Measurements from ENCODE around the gene KLHL4.
"Not testable (repeated sequence)": the region's sequence is repeated elsewhere in the genome, so short reads cannot be mapped to it uniquely, and the experiment has no call there.

The KLHL4 gene

DNA sequence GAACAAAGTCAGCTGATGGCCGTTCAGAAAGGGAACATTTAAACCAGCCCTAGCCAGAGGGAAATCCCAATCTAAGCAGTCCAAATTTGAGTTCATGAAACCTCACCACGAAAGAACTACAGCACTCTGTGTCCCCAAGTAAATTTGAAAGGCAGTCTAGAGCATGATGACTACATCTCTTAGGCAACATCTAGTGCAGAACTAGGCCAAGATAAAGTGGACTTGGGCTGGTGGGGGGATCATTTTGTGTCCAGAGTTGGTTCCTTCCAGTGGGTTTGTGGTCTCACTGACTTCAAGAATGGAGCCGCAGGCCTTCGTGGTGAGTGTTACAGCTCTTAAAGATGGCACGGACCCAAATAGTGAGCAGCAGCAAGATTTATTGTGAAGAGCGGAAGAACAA, 64.9 kb downstream of the KLHL4 start:
- H3K36me3 ChIP-seq (ENCODE audit: insufficient read depth, low read length) = no peaks in the 10 kb centered on the region
- H3K4me1 ChIP-seq (ENCODE audit: insufficient read depth, low read length) = peaks cover 10% of the 10 kb centered on the region
- no peaks in the 10 kb centered on the region for H3K9me3 ChIP-seq (ENCODE audit: control insufficient read depth, insufficient read depth, low read length)
- no peak overlapping the region for H3K9ac ChIP-seq (ENCODE audit: low read depth, low read length)

DNA sequence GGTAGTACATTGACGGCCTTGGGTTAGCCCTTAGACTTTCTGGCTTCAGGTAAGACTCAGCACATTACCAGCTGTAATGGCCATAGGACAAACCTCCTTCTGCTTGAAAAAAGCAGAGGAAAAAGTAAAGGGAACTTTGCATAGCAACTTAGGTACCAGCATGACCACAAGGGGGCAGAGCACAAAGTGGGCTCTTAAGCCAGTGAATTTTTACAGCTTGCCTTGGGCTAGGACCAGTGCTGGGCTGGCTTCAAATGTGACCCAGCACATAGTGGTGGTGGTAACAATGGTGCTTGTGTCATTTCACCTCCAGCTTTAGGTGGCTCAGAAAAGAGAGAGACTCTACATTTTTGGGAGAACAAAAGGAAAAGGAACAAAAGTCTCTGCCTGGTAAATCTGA, 66.1 kb downstream of the KLHL4 start:
- H3K4me1 ChIP-seq (ENCODE audit: insufficient read depth, low read length) = peaks cover 6% of the 10 kb centered on the region; the same call in 1 of the 2 replicates
- no peaks in the 10 kb centered on the region for H3K9me3 ChIP-seq (ENCODE audit: control insufficient read depth, insufficient read depth, low read length)
- H3K36me3 ChIP-seq (ENCODE audit: insufficient read depth, low read length) = no peaks in the 10 kb centered on the region
- no peak overlapping the region for H3K9ac ChIP-seq (ENCODE audit: low read depth, low read length)

DNA sequence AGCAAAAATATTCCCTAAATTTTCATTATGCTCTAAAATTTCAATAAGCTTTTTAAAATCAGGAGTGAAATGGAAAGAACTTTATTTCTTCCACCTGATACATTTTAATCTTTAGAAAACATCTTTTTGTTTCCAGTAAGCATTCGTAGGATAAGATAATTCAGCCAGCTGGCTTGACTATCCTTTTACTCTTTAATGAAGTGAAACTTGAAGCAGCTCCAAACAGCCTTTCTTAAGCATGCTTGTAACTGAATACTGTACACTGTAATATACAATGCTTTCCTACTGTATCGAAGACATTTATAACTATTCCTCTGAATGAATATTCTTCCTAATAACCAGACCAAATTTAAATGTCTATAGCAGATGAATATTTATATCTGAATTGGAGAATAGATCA, 98.8 kb downstream of the KLHL4 start:
- Histone ChIP-seq H3K9ac (ENCODE audit: low read depth, low read length) (no peak overlapping the region), H3K9me3 (ENCODE audit: control insufficient read depth, insufficient read depth, low read length) (no peaks in the 10 kb centered on the region), H3K4me1 (ENCODE audit: insufficient read depth, low read length) (no peaks in the 10 kb centered on the region), H3K36me3 (ENCODE audit: insufficient read depth, low read length) (peaks cover 3% of the 10 kb centered on the region; the same call in 1 of the 2 replicates)

DNA sequence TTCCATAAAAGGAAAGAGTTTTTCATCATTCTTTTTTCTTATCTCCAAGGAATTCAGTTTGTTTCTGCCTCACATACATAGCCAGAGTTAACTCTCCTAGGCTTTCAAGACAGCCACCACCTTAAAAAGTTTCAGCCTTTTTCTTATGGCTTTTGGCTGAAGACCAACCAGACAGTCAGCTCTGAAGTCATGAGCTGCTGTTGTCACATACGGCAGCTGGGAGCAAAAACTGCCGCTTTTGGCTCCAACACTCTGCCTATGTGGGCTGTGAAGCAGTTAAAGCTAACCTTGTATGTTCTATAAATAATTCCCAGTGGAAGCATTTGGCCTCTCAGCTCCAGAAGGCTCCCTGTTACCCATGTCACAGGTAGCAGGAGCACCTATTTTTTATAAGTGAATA, 104.1 kb downstream of the KLHL4 start:
- Histone ChIP-seq H3K9me3 (ENCODE audit: control insufficient read depth, insufficient read depth, low read length) (no peaks in the 10 kb centered on the region), H3K4me1 (ENCODE audit: insufficient read depth, low read length) (peaks cover 7% of the 10 kb centered on the region; the same call in 1 of the 2 replicates), H3K36me3 (ENCODE audit: insufficient read depth, low read length) (no peaks in the 10 kb centered on the region), H3K9ac (ENCODE audit: low read depth, low read length) (no peak overlapping the region)

- Histone ChIP-seq H3K9ac (ENCODE audit: low read depth, low read length) (no peak overlapping the region), H3K4me1 (ENCODE audit: insufficient read depth, low read length) (peaks cover 34% of the 10 kb centered on the region; the same call in 1 of the 2 replicates), H3K9me3 (ENCODE audit: control insufficient read depth, insufficient read depth, low read length) (no peaks in the 10 kb centered on the region), H3K36me3 (ENCODE audit: insufficient read depth, low read length) (no peaks in the 10 kb centered on the region)
Measured at GRCh38 chrX:87626996-87627395, 109.4 kb downstream of the KLHL4 start.

DNA sequence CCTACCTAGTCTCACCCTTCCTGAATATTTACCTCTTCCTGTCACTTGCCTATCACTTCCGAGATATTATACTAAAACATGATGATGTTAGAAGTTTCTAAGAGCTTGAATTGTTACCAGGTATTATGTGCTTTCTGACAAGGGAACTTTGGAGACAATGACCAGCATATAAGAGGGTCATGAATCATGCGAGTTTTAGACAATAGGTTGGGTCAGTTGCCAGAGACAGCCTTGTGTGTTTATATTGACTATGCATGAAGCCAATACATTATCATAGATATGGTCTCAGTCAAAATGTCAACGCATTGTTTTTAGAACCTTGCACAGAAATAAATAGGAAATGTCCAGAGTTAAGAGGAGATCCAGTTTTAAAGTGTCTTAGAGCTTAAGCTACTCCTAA, 116.8 kb downstream of the KLHL4 start:
- Histone ChIP-seq H3K36me3 (ENCODE audit: insufficient read depth, low read length) (no peaks in the 10 kb centered on the region), H3K9ac (ENCODE audit: low read depth, low read length) (no peak overlapping the region), H3K9me3 (ENCODE audit: control insufficient read depth, insufficient read depth, low read length) (peaks cover 5% of the 10 kb centered on the region), H3K4me1 (ENCODE audit: insufficient read depth, low read length) (peaks cover 26% of the 10 kb centered on the region)

DNA sequence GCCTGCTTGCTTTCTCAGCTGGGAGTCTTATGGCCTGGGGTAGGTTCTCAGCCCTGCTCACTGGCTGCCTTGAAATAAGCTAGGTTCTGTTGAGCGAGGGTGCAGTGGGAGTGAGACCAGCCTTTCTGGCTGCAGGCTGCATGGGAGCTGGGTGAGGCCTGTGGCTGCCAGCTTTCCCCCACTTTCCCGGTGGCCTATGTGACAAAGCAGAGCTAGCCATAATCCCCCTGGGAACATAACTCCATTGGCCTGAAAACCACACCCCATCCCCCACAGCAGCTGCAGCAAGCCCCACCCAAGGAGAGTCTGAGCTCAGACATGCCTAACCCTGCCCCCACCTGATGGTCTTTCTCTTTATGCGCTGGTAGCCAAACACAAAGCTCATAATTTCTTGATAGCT, 118.9 kb downstream of the KLHL4 start:
- peaks cover 20% of the 10 kb centered on the region for H3K4me1 ChIP-seq (ENCODE audit: insufficient read depth, low read length)
- H3K36me3 ChIP-seq (ENCODE audit: insufficient read depth, low read length) = no peaks in the 10 kb centered on the region; the same call in 1 of the 2 replicates
- no peak overlapping the region for H3K9ac ChIP-seq (ENCODE audit: low read depth, low read length)
- H3K9me3 ChIP-seq (ENCODE audit: control insufficient read depth, insufficient read depth, low read length) = peaks cover 5% of the 10 kb centered on the region

DNA sequence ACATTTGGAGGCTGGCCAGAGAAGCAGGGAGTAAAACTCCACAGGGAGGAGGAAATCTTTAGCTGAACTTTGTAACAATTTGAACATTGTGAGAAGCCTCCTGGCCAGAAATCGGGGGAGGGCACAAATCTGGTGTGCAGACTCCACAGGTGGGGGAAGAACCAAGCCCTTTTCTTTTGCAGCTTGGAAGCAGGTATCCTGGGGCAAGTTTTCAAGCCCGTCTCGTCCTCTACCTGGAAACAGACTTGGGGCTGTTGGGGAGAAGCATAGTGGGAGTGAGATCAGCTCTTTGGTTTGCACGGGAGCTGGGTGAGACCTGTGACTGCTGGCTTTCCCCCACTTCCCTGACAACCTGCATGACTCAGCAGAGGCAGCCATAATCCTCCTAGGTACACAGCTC, 123.8 kb downstream of the KLHL4 start:
- peaks cover 16% of the 10 kb centered on the region for H3K9me3 ChIP-seq (ENCODE audit: control insufficient read depth, insufficient read depth, low read length)
- not testable (repeated sequence) for H3K4me1 ChIP-seq (ENCODE audit: insufficient read depth, low read length); H3K36me3 ChIP-seq (ENCODE audit: insufficient read depth, low read length); H3K9ac ChIP-seq (ENCODE audit: low read depth, low read length)

GRCh38 chrX:87661761-87662160, 144.2 kb downstream of the KLHL4 start:
- no peaks in the 10 kb centered on the region for H3K36me3 ChIP-seq (ENCODE audit: insufficient read depth, low read length)
- H3K9me3 ChIP-seq (ENCODE audit: control insufficient read depth, insufficient read depth, low read length) = no peaks in the 10 kb centered on the region
- no peak overlapping the region for H3K9ac ChIP-seq (ENCODE audit: low read depth, low read length)
- H3K4me1 ChIP-seq (ENCODE audit: insufficient read depth, low read length) = peaks cover 11% of the 10 kb centered on the region

GRCh38 chrX:87663421-87663820, 145.8 kb downstream of the KLHL4 start:
- Histone ChIP-seq H3K9me3 (ENCODE audit: control insufficient read depth, insufficient read depth, low read length) (no peaks in the 10 kb centered on the region), H3K9ac (ENCODE audit: low read depth, low read length) (no peak overlapping the region), H3K36me3 (ENCODE audit: insufficient read depth, low read length) (no peaks in the 10 kb centered on the region), H3K4me1 (ENCODE audit: insufficient read depth, low read length) (peaks cover 16% of the 10 kb centered on the region)

DNA sequence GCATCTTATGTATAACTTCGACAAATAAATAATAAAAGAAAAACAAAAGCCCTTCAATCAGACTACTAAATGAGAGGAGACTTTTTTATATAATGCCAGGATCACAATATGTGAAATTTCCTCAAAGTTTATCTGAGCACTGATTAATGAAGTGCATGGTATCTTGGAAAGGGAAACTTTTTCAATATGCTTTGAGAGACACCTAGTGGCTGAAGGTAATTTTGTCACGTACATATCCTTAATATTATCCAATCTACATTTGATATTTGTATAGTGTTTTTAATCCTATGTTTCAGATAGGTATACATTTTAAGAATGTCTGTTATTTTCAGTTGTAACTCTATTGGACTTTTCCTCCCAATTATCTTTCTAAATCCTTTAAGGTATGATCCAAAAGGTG, 146.8 kb downstream of the KLHL4 start:
- no peaks in the 10 kb centered on the region for H3K9me3 ChIP-seq (ENCODE audit: control insufficient read depth, insufficient read depth, low read length)
- no peak overlapping the region for H3K9ac ChIP-seq (ENCODE audit: low read depth, low read length)
- H3K4me1 ChIP-seq (ENCODE audit: insufficient read depth, low read length) = peaks cover 18% of the 10 kb centered on the region
- H3K36me3 ChIP-seq (ENCODE audit: insufficient read depth, low read length) = no peaks in the 10 kb centered on the region

- Histone ChIP-seq H3K36me3 (ENCODE audit: insufficient read depth, low read length) (no peaks in the 10 kb centered on the region), H3K4me1 (ENCODE audit: insufficient read depth, low read length) (peaks cover 17% of the 10 kb centered on the region), H3K9ac (ENCODE audit: low read depth, low read length) (no peak overlapping the region), H3K9me3 (ENCODE audit: control insufficient read depth, insufficient read depth, low read length) (no peaks in the 10 kb centered on the region; the same call in 1 of the 2 replicates)
Measured at GRCh38 chrX:87679849-87680248, 162.2 kb downstream of the KLHL4 start.

GRCh38 chrX:87687703-87688102, 170.1 kb downstream of the KLHL4 start:
- peak overlapping the region; percentile 29; the same call in 1 of the 2 replicates for H3K9ac ChIP-seq (ENCODE audit: low read depth, low read length)
- 0 out of 2 replicates have a peak, but pooled peaks cover 2% of the 10 kb centered on the region for H3K36me3 ChIP-seq (ENCODE audit: insufficient read depth, low read length)
- peaks cover 11% of the 10 kb centered on the region for H3K4me1 ChIP-seq (ENCODE audit: insufficient read depth, low read length)
- H3K9me3 ChIP-seq (ENCODE audit: control insufficient read depth, insufficient read depth, low read length) = peaks cover 9% of the 10 kb centered on the region

GRCh38 chrX:87688113-87688748, 170.6 kb downstream of the KLHL4 start:
- not testable (repeated sequence) for H3K9me3 ChIP-seq (ENCODE audit: control insufficient read depth, insufficient read depth, low read length); H3K9ac ChIP-seq (ENCODE audit: low read depth, low read length); H3K36me3 ChIP-seq (ENCODE audit: insufficient read depth, low read length)
- peaks cover 11% of the 10 kb centered on the region for H3K4me1 ChIP-seq (ENCODE audit: insufficient read depth, low read length)

- H3K9me3 ChIP-seq (ENCODE audit: control insufficient read depth, insufficient read depth, low read length); H3K9ac ChIP-seq (ENCODE audit: low read depth, low read length); H3K36me3 ChIP-seq (ENCODE audit: insufficient read depth, low read length): not testable (repeated sequence)
- peaks cover 11% of the 10 kb centered on the region for H3K4me1 ChIP-seq (ENCODE audit: insufficient read depth, low read length)
Measured at GRCh38 chrX:87689218-87689617, 171.6 kb downstream of the KLHL4 start.

Data from ES-I3 (cell line).